ENCODE results near the gene GGT7.
"Not testable (repeated sequence)": the region's sequence is repeated elsewhere in the genome, so short reads cannot be mapped to it uniquely, and the experiment has no call there.

The GGT7 gene

GRCh38 chr20:34883087-34883688, 10.5 kb upstream of the GGT7 start:
- Histone ChIP-seq H3K79me2 (ENCODE audit: control insufficient read depth, insufficient read depth, low read length, unreplicated experiment) (no peaks in the 10 kb centered on the region), H3K27ac (ENCODE audit: low read depth, low read length) (no peak overlapping the region), H3K4me1 (ENCODE audit: control insufficient read depth, insufficient read depth, low read length, unreplicated experiment) (no peaks in the 10 kb centered on the region), H3K4me3 (ENCODE audit: low read depth, low read length) (no peak overlapping the region), H3K36me3 (ENCODE audit: insufficient read depth, low read length) (peaks cover 6% of the 10 kb centered on the region; the same call in 1 of the 2 replicates), H3K27me3 (ENCODE audit: insufficient read depth, low read length) (no peaks in the 10 kb centered on the region), H2AFZ (ENCODE audit: low read length, unreplicated experiment) (no peak overlapping the region)

GRCh38 chr20:34881689-34882088, 9.0 kb upstream of the GGT7 start:
- no peaks in the 10 kb centered on the region for H3K4me1 ChIP-seq (ENCODE audit: control insufficient read depth, insufficient read depth, low read length, unreplicated experiment)
- H3K79me2 ChIP-seq (ENCODE audit: control insufficient read depth, insufficient read depth, low read length, unreplicated experiment) = peaks cover 2% of the 10 kb centered on the region
- H3K27me3 ChIP-seq (ENCODE audit: insufficient read depth, low read length) = no peaks in the 10 kb centered on the region
- H2AFZ ChIP-seq (ENCODE audit: low read length, unreplicated experiment) = no peak overlapping the region
- no peak overlapping the region for H3K4me3 ChIP-seq (ENCODE audit: low read depth, low read length)
- peaks cover under 1% of the 10 kb centered on the region; the same call in 1 of the 2 replicates for H3K36me3 ChIP-seq (ENCODE audit: insufficient read depth, low read length)
- no peak overlapping the region for H3K27ac ChIP-seq (ENCODE audit: low read depth, low read length)

GRCh38 chr20:34880971-34881370, 8.3 kb upstream of the GGT7 start:
- not testable (repeated sequence) for H3K79me2 ChIP-seq (ENCODE audit: control insufficient read depth, insufficient read depth, low read length, unreplicated experiment); H3K36me3 ChIP-seq (ENCODE audit: insufficient read depth, low read length)

GRCh38 chr20:34880215-34880850, 7.7 kb upstream of the GGT7 start:
- Histone ChIP-seq H3K79me2 (ENCODE audit: control insufficient read depth, insufficient read depth, low read length, unreplicated experiment) (peaks cover 2% of the 10 kb centered on the region), H3K27ac (ENCODE audit: low read depth, low read length) (no peak overlapping the region)

More at GRCh38 chr20:34880971-34881370, 8.3 kb upstream of the GGT7 start:
- not testable (repeated sequence) for H3K27me3 ChIP-seq (ENCODE audit: insufficient read depth, low read length); H3K4me3 ChIP-seq (ENCODE audit: low read depth, low read length); H3K27ac ChIP-seq (ENCODE audit: low read depth, low read length); H2AFZ ChIP-seq (ENCODE audit: low read length, unreplicated experiment); H3K4me1 ChIP-seq (ENCODE audit: control insufficient read depth, insufficient read depth, low read length, unreplicated experiment)

GRCh38 chr20:34876406-34877282, 4.0 kb upstream of the GGT7 start, which contains the start of gene ACSS2:
Gene ACSS2 (plus strand): TSS chr20:34876612. CDS start chr20:34876646, 34 bp downstream.
- H3K27ac ChIP-seq (ENCODE audit: low read depth, low read length) = no peak within 1 kb of the TSS
- H3K4me1 ChIP-seq (ENCODE audit: control insufficient read depth, insufficient read depth, low read length, unreplicated experiment) = peaks cover 19% of the 10 kb centered on the region
- peaks cover 2% of the 10 kb centered on the region for H3K79me2 ChIP-seq (ENCODE audit: control insufficient read depth, insufficient read depth, low read length, unreplicated experiment)
- no peaks in the 10 kb centered on the region for H3K27me3 ChIP-seq (ENCODE audit: insufficient read depth, low read length)
- no peaks in the 10 kb centered on the region for H3K36me3 ChIP-seq (ENCODE audit: insufficient read depth, low read length)
- peak within 1 kb of the TSS; percentile 93 for H3K4me3 ChIP-seq (ENCODE audit: low read depth, low read length)
- H2AFZ ChIP-seq (ENCODE audit: low read length, unreplicated experiment) = peak within 1 kb of the TSS; percentile 60

More at GRCh38 chr20:34880215-34880850, 7.7 kb upstream of the GGT7 start:
- H2AFZ ChIP-seq (ENCODE audit: low read length, unreplicated experiment) = no peak overlapping the region
- no peaks in the 10 kb centered on the region for H3K36me3 ChIP-seq (ENCODE audit: insufficient read depth, low read length)
- H3K4me1 ChIP-seq (ENCODE audit: control insufficient read depth, insufficient read depth, low read length, unreplicated experiment) = peaks cover 6% of the 10 kb centered on the region
- no peaks in the 10 kb centered on the region for H3K27me3 ChIP-seq (ENCODE audit: insufficient read depth, low read length)
- no peak overlapping the region for H3K4me3 ChIP-seq (ENCODE audit: low read depth, low read length)

GRCh38 chr20:34875642-34876405, 3.2 kb upstream of the GGT7 start:
- no peak overlapping the region for H3K27ac ChIP-seq (ENCODE audit: low read depth, low read length)
- no peaks in the 10 kb centered on the region for H3K27me3 ChIP-seq (ENCODE audit: insufficient read depth, low read length)
- H3K79me2 ChIP-seq (ENCODE audit: control insufficient read depth, insufficient read depth, low read length, unreplicated experiment) = peaks cover 2% of the 10 kb centered on the region
- H3K4me3 ChIP-seq (ENCODE audit: low read depth, low read length) = peak overlapping the region; percentile 93
- H3K36me3 ChIP-seq (ENCODE audit: insufficient read depth, low read length) = no peaks in the 10 kb centered on the region
- H3K4me1 ChIP-seq (ENCODE audit: control insufficient read depth, insufficient read depth, low read length, unreplicated experiment) = peaks cover 19% of the 10 kb centered on the region
- H2AFZ ChIP-seq (ENCODE audit: low read length, unreplicated experiment) = peak overlapping the region; percentile 47

- no peak overlapping the region for H2AFZ ChIP-seq (ENCODE audit: low read length, unreplicated experiment)
- H3K27ac ChIP-seq (ENCODE audit: low read depth, low read length) = no peak overlapping the region
- H3K27me3 ChIP-seq (ENCODE audit: insufficient read depth, low read length) = no peaks in the 10 kb centered on the region
Observed at GRCh38 chr20:34874094-34874654, 1.5 kb upstream of the GGT7 start.

GRCh38 chr20:34873583-34874093, 982 bp upstream of the GGT7 start:
- Histone ChIP-seq H3K27ac (ENCODE audit: low read depth, low read length) (no peak overlapping the region), H3K27me3 (ENCODE audit: insufficient read depth, low read length) (no peaks in the 10 kb centered on the region), H3K4me3 (ENCODE audit: low read depth, low read length) (peak overlapping the region; percentile 84), H3K79me2 (ENCODE audit: control insufficient read depth, insufficient read depth, low read length, unreplicated experiment) (peaks cover 2% of the 10 kb centered on the region), H2AFZ (ENCODE audit: low read length, unreplicated experiment) (peak overlapping the region; percentile 66), H3K36me3 (ENCODE audit: insufficient read depth, low read length) (no peaks in the 10 kb centered on the region), H3K4me1 (ENCODE audit: control insufficient read depth, insufficient read depth, low read length, unreplicated experiment) (peaks cover 19% of the 10 kb centered on the region)

More at GRCh38 chr20:34874094-34874654, 1.5 kb upstream of the GGT7 start:
- no peaks in the 10 kb centered on the region for H3K36me3 ChIP-seq (ENCODE audit: insufficient read depth, low read length)
- peaks cover 2% of the 10 kb centered on the region for H3K79me2 ChIP-seq (ENCODE audit: control insufficient read depth, insufficient read depth, low read length, unreplicated experiment)
- no peak overlapping the region for H3K4me3 ChIP-seq (ENCODE audit: low read depth, low read length)
- peaks cover 19% of the 10 kb centered on the region for H3K4me1 ChIP-seq (ENCODE audit: control insufficient read depth, insufficient read depth, low read length, unreplicated experiment)

- Histone ChIP-seq H2AFZ (ENCODE audit: low read length, unreplicated experiment) (peak overlapping the region; percentile 96), H3K36me3 (ENCODE audit: insufficient read depth, low read length) (no peaks in the 10 kb centered on the region), H3K79me2 (ENCODE audit: control insufficient read depth, insufficient read depth, low read length, unreplicated experiment) (peaks cover 1% of the 10 kb centered on the region), H3K27ac (ENCODE audit: low read depth, low read length) (no peak overlapping the region), H3K27me3 (ENCODE audit: insufficient read depth, low read length) (no peaks in the 10 kb centered on the region), H3K4me1 (ENCODE audit: control insufficient read depth, insufficient read depth, low read length, unreplicated experiment) (peaks cover 19% of the 10 kb centered on the region), H3K4me3 (ENCODE audit: low read depth, low read length) (peak overlapping the region; percentile 84)
Observed at GRCh38 chr20:34871966-34872621, 562 bp downstream of the GGT7 start.

All from ACC112 (cell line).